GM21717 (cell line): ENCODE data around the gene MBNL2.

Experiments
- ATAC-seq: cut with Tn5 transposase; IDR thresholded peaks from one replicate; pipeline ENCODE4 v1.9.1; 2021; ENCODE audit warnings: mild to moderate bottlenecking, moderate library complexity; ENCODE audit not compliant: unreplicated experiment

Gene MBNL2

GRCh38 chr13:97434397-97435201, 212.5 kb downstream of the MBNL2 start:
- peak; percentile 0 for ATAC-seq

GRCh38 chr13:97435323-97435722, 213.2 kb downstream of the MBNL2 start:
- no peak for ATAC-seq

GRCh38 chr13:97435794-97436193, 213.7 kb downstream of the MBNL2 start:
- no peak for ATAC-seq

GRCh38 chr13:97436845-97437244, 214.7 kb downstream of the MBNL2 start:
- ATAC-seq = no peak

GRCh38 chr13:97437729-97438128, 215.6 kb downstream of the MBNL2 start:
- ATAC-seq = no peak

- no peak for ATAC-seq
Observed at GRCh38 chr13:97438856-97439595, 216.9 kb downstream of the MBNL2 start.

- no peak for ATAC-seq
Observed at GRCh38 chr13:97440598-97441170, 218.6 kb downstream of the MBNL2 start.

GRCh38 chr13:97441368-97441767, 219.2 kb downstream of the MBNL2 start:
- peak; percentile 65 for ATAC-seq
